ENCODE results near the gene PTPRU. TPM values are rescaled to one million over a fixed set of nuclear protein-coding genes. Genes with fewer than 3 reads are reported as not detected.
A peak's percentile ranks its signal among the peaks of the same experiment; 100 is the strongest.

PTPRU gene
- total RNA-seq, 1 experiment from 2014 or later: 45.5 TPM

DNA sequence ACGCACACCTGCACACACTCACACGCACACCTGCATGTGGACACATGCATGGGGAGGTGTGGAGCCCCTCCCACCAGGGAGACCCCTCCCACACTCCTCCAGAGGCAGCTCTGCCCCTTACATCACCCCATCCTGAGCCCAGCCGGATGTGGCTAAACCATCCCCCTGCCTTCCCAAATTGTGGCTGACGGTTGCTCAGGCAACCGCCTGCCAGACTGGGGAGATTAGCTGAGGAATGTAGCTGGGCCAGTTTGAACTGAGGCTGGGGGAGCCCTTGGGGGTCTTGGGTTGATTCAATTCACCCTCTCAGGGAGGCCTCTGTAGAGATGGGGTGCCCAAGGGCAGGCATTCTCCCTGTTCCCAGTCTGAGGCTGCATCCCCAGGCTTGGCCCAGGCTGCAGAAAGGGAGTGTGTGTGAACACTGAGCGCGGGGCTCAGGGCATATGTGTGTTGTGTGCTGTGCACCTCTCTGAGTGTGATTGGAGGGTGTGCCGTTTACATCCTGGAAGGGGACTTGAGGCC lies 12.9 kb downstream of the PTPRU start:
- peak overlapping the region; percentile 28 for H3K4me2 ChIP-seq (ENCODE audit: insufficient read depth, insufficient read length, low read length)
- H3K27ac ChIP-seq (ENCODE audit: insufficient read length, low read depth, low read length): peak overlapping the region; percentile 34
- Mint-ChIP-seq H3K27ac (peak overlapping the region; percentile 96 to 99 (median 96)), H3K4me3 (peak overlapping the region; percentile 30 to 62; a peak in 3 of 5 replicates), H3K9me3 (no peaks in the 10 kb centered on the region), H3K4me1 (peaks cover 43 to 53% of the 10 kb centered on the region in 2 experiments), H3K36me3 (ENCODE audit: insufficient read depth in 1 of 3, low read depth in 3 of 3) (no peaks in the 10 kb centered on the region), H3K27me3 (ENCODE audit: low read depth) (no peaks in the 10 kb centered on the region)
- no peaks in the 10 kb centered on the region for H3K79me1 ChIP-seq (ENCODE audit: insufficient read depth, low read depth, low read length, poor library complexity, severe bottlenecking)
- peak overlapping the region; percentile 56 for H4K91ac ChIP-seq (ENCODE audit: insufficient read length, low read depth, low read length)
- no peak overlapping the region for H3K23ac ChIP-seq (ENCODE audit: insufficient read length, low read depth, low read length)
- H3K27me3 ChIP-seq (ENCODE audit: insufficient read depth, low read length): no peaks in the 10 kb centered on the region
- H3T11ph ChIP-seq (ENCODE audit: low read length): peak overlapping the region; percentile 78
- no peaks in the 10 kb centered on the region for H4K20me1 ChIP-seq (ENCODE audit: control insufficient read depth, insufficient read depth, insufficient read length)
- peaks cover 2% of the 10 kb centered on the region; the same call in 1 of the 2 replicates for H3K79me2 ChIP-seq (ENCODE audit: insufficient read depth, low read length)
- H3K18ac ChIP-seq (ENCODE audit: insufficient read length, low read depth, low read length): peak overlapping the region; percentile 80
- no peak overlapping the region for H3K56ac ChIP-seq (ENCODE audit: insufficient read length, low read depth, low read length)
- H2AK5ac ChIP-seq (ENCODE audit: insufficient read length, low read length): peak overlapping the region; percentile 10
- no peak overlapping the region for H3K9ac ChIP-seq (ENCODE audit: extremely low read depth, insufficient read length, low read length)
- H2BK20ac ChIP-seq (ENCODE audit: low read depth, low read length, poor library complexity, severe bottlenecking): no peak overlapping the region
- no peak overlapping the region for H2BK15ac ChIP-seq (ENCODE audit: low read depth, low read length)
- H3K4me1 ChIP-seq (ENCODE audit: insufficient read depth, low read length): peaks cover 13% of the 10 kb centered on the region; the same call in 1 of the 2 replicates
- no peak overlapping the region for H4K5ac ChIP-seq (ENCODE audit: insufficient read length, low read depth, low read length)
- peak overlapping the region; percentile 86 for H3K14ac ChIP-seq (ENCODE audit: insufficient read depth, low read length)
- H4K8ac ChIP-seq (replicated peaks; ENCODE audit: insufficient read length, low read depth, low read length): no peak overlapping the region
- TF ChIP-seq, protein P1, sequence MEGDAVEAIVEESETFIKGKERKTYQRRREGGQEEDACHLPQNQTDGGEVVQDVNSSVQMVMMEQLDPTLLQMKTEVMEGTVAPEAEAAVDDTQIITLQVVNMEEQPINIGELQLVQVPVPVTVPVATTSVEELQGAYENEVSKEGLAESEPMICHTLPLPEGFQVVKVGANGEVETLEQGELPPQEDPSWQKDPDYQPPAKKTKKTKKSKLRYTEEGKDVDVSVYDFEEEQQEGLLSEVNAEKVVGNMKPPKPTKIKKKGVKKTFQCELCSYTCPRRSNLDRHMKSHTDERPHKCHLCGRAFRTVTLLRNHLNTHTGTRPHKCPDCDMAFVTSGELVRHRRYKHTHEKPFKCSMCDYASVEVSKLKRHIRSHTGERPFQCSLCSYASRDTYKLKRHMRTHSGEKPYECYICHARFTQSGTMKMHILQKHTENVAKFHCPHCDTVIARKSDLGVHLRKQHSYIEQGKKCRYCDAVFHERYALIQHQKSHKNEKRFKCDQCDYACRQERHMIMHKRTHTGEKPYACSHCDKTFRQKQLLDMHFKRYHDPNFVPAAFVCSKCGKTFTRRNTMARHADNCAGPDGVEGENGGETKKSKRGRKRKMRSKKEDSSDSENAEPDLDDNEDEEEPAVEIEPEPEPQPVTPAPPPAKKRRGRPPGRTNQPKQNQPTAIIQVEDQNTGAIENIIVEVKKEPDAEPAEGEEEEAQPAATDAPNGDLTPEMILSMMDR (conservative IDR thresholded peaks at IDR 0.05): no peak
- peaks cover 3% of the 10 kb centered on the region for H3K23me2 ChIP-seq (ENCODE audit: insufficient read length, low read depth, low read length, poor library complexity, severe bottlenecking)
- peak overlapping the region; percentile 24 for H2BK120ac ChIP-seq (ENCODE audit: low read depth, low read length, poor library complexity, severe bottlenecking)
- no CpG with 5 or more reads among the region's 8 CpGs for WGBS (ENCODE audit: extremely low coverage, insufficient read length, low lambda C conversion rate)
- no peak overlapping the region for H2BK5ac ChIP-seq (ENCODE audit: insufficient read length, low read length)
- H2BK12ac ChIP-seq (ENCODE audit: insufficient read length, low read depth, low read length): peak overlapping the region; percentile 53
- H2AFZ ChIP-seq (ENCODE audit: low read length): no peak overlapping the region
- DNase-seq: peak; percentile 91
- no peaks in the 10 kb centered on the region for H3K9me3 ChIP-seq (ENCODE audit: control insufficient read depth, low read depth, low read length)
- H3K4ac ChIP-seq (ENCODE audit: low read depth, low read length): peak overlapping the region; percentile 19; the same call in 1 of the 2 replicates

Measured in H9 (cell line).